Skin of body (tissue), 2 donors: ENCODE data around the gene TMEM178B. TPM values are rescaled to one million over a fixed set of nuclear protein-coding genes. Genes with fewer than 3 reads are reported as not detected.

Experiments used
- DNase-seq: peaks from one replicate; lab custom pipeline; 2025; lab: John Stamatoyannopoulos, UW
- total RNA-seq: library from RNA; depleted of rRNA; stranded (reverse); fragments of >200 nt; gene quantifications from one replicate; pipeline ENCODE4 v1.2.3, GENCODE V29; 2014

Gene TMEM178B
- total RNA-seq, 1 donor from 2014 or later = 0.49 TPM

GRCh38 chr7:141461924-141462323 lies 388.1 kb downstream of the TMEM178B start:
- no peak for DNase-seq

- no peak for DNase-seq
Observed at GRCh38 chr7:141462958-141463357, 389.1 kb downstream of the TMEM178B start.

GRCh38 chr7:141463986-141464385 lies 390.1 kb downstream of the TMEM178B start:
- no peak for DNase-seq

GRCh38 chr7:141464551-141464950 lies 390.7 kb downstream of the TMEM178B start:
- no peak for DNase-seq

GRCh38 chr7:141466151-141466904 lies 392.5 kb downstream of the TMEM178B start:
- DNase-seq = no peak

- no peak for DNase-seq
Observed at GRCh38 chr7:141468341-141468740, 394.5 kb downstream of the TMEM178B start.

- no peak for DNase-seq
Observed at GRCh38 chr7:141475679-141476078, 401.8 kb downstream of the TMEM178B start.

GRCh38 chr7:141477865-141478264 lies 404.0 kb downstream of the TMEM178B start:
- no peak for DNase-seq

GRCh38 chr7:141478845-141479244 lies 405.0 kb downstream of the TMEM178B start:
- no peak for DNase-seq

GRCh38 chr7:141480953-141481352 lies 407.1 kb downstream of the TMEM178B start:
- no peak for DNase-seq

- DNase-seq = no peak
Observed at GRCh38 chr7:141481971-141482370, 408.1 kb downstream of the TMEM178B start.

GRCh38 chr7:141483044-141483443 lies 409.2 kb downstream of the TMEM178B start:
- DNase-seq = no peak

GRCh38 chr7:141484907-141485306 lies 411.0 kb downstream of the TMEM178B start:
- no peak for DNase-seq

GRCh38 chr7:141486959-141487358 lies 413.1 kb downstream of the TMEM178B start:
- no peak for DNase-seq

GRCh38 chr7:141490474-141490873 lies 416.6 kb downstream of the TMEM178B start:
- DNase-seq = no peak

- DNase-seq = no peak
Observed at GRCh38 chr7:141495057-141495456, 421.2 kb downstream of the TMEM178B start.

- DNase-seq = no peak
Observed at GRCh38 chr7:141497391-141497790, 423.5 kb downstream of the TMEM178B start.

- DNase-seq = no peak
Observed at GRCh38 chr7:141500608-141501007, 426.7 kb downstream of the TMEM178B start.

GRCh38 chr7:141501451-141501850 lies 427.6 kb downstream of the TMEM178B start:
- no peak for DNase-seq

- DNase-seq = no peak
Observed at GRCh38 chr7:141511316-141511675, 437.4 kb downstream of the TMEM178B start.

- no peak for DNase-seq
Observed at GRCh38 chr7:141511676-141512396, 438.0 kb downstream of the TMEM178B start.

GRCh38 chr7:141512597-141512996 lies 438.7 kb downstream of the TMEM178B start:
- no peak for DNase-seq

GRCh38 chr7:141513720-141514119 lies 439.9 kb downstream of the TMEM178B start:
- DNase-seq = no peak
